Measurements from ENCODE around the gene TAP2. TPM values are rescaled to one million over a fixed set of nuclear protein-coding genes. Genes with fewer than 3 reads are reported as not detected.

Gene TAP2
- total RNA-seq, 2 experiments from 2014 or later, result 96.4 to 108 TPM

- Histone ChIP-seq H2AFZ (ENCODE audit: low read length) (no peak overlapping the region), H3K4me3 (ENCODE audit: low read depth, low read length, poor library complexity, severe bottlenecking) (no peak overlapping the region), H3K27ac (ENCODE audit: low read depth, low read length, poor library complexity, severe bottlenecking) (no peak overlapping the region), H3K9me2 (ENCODE audit: insufficient read depth, low read length) (no peaks in the 10 kb centered on the region), H3K36me3 (ENCODE audit: insufficient read depth, low read length) (peaks cover 54% of the 10 kb centered on the region), H3K9me3 (ENCODE audit: low read length) (no peaks in the 10 kb centered on the region), H3K4me1 (ENCODE audit: insufficient read depth, low read length, poor library complexity, severe bottlenecking) (peaks cover 1% of the 10 kb centered on the region), H3K4me2 (ENCODE audit: low read length) (no peak overlapping the region), H3K79me2 (ENCODE audit: insufficient read depth, low read depth, low read length) (no peaks in the 10 kb centered on the region), H4K20me1 (ENCODE audit: insufficient read depth, low read length) (no peaks in the 10 kb centered on the region)
- TF ChIP-seq CTCF (conservative IDR thresholded peaks at IDR 0.05; ENCODE audit: low read length), result no peak
- TF ChIP-seq EZH2phosphoT487 (IDR thresholded peaks at IDR 0.05; ENCODE audit: borderline replicate concordance, low read depth, low read length), result no peak
- DNase-seq (ENCODE audit: low spot score), result no peak
- ChIA-PET CTCF (ENCODE audit: unreplicated experiment) (interaction anchor here (1.7 kb wide), 1 partner anchor 11 kb away, joined by 9 read pairs; the partner anchor contains the start of gene TAP2), POLR2A (interaction anchor here (0.7 to 1.0 kb wide), 3 partner anchors 9 to 126 kb away, joined by 3 read pairs; partner anchors contain the start of gene HLA-DMA)
- intact Hi-C loops (cut with micrococcal nuclease; ENCODE audit: unreplicated experiment), result no loop called here
- no TSS peak for BruUV-seq (replicated peaks)
These were observed 11.5 kb downstream of the TAP2 start for GRCh38 chr6:32827025-32827424.

- Histone ChIP-seq H3K9me3 (ENCODE audit: low read length) (no peaks in the 10 kb centered on the region), H3K79me2 (ENCODE audit: insufficient read depth, low read depth, low read length) (no peaks in the 10 kb centered on the region), H3K4me2 (ENCODE audit: low read length) (no peak overlapping the region), H3K4me3 (ENCODE audit: low read depth, low read length, poor library complexity, severe bottlenecking) (no peak overlapping the region), H3K36me3 (ENCODE audit: insufficient read depth, low read length) (peaks cover 43% of the 10 kb centered on the region), H4K20me1 (ENCODE audit: insufficient read depth, low read length) (no peaks in the 10 kb centered on the region), H2AFZ (ENCODE audit: low read length) (no peak overlapping the region), H3K9me2 (ENCODE audit: insufficient read depth, low read length) (no peaks in the 10 kb centered on the region), H3K4me1 (ENCODE audit: insufficient read depth, low read length, poor library complexity, severe bottlenecking) (peaks cover 12% of the 10 kb centered on the region), H3K27ac (ENCODE audit: low read depth, low read length, poor library complexity, severe bottlenecking) (no peak overlapping the region)
- TF ChIP-seq CTCF (conservative IDR thresholded peaks at IDR 0.05; ENCODE audit: low read length), result peak; percentile 73
- no peak for TF ChIP-seq EZH2phosphoT487 (IDR thresholded peaks at IDR 0.05; ENCODE audit: borderline replicate concordance, low read depth, low read length)
- ChIA-PET POLR2A (interaction anchor here (0.8 to 1.4 kb wide), 3 partner anchors 12 to 34 kb away, joined by 4 to 5 read pairs (median 4); partner anchors contain the start of gene TAP2), CTCF (ENCODE audit: unreplicated experiment) (interaction anchor here (0.8 to 1.0 kb wide), 2 partner anchors 12 to 42 kb away, joined by 3 to 4 read pairs; partner anchors contain the start of gene TAP2)
- no TSS peak for BruUV-seq (replicated peaks)
- intact Hi-C loops (cut with micrococcal nuclease; ENCODE audit: unreplicated experiment), result no loop called here
- DNase-seq (ENCODE audit: low spot score), result no peak
These were observed 12.6 kb downstream of the TAP2 start for GRCh38 chr6:32825966-32826365.

GRCh38 chr6:32819729-32820128, 18.8 kb downstream of the TAP2 start:
- intact Hi-C loops (cut with micrococcal nuclease; ENCODE audit: unreplicated experiment), result no loop called here
- CTCF ChIA-PET (ENCODE audit: unreplicated experiment), result no interaction called here
- H3K27ac ChIP-seq (ENCODE audit: low read depth, low read length, poor library complexity, severe bottlenecking), result no peak overlapping the region
- peak overlapping the region; percentile 6; the same call in 1 of the 2 replicates for H3K4me2 ChIP-seq (ENCODE audit: low read length)
- no peaks in the 10 kb centered on the region for H3K9me3 ChIP-seq (ENCODE audit: low read length)
- TF ChIP-seq CTCF (conservative IDR thresholded peaks at IDR 0.05; ENCODE audit: low read length) (no peak), EZH2phosphoT487 (IDR thresholded peaks at IDR 0.05; ENCODE audit: borderline replicate concordance, low read depth, low read length) (no peak)
- no peak for DNase-seq (ENCODE audit: low spot score)
- H4K20me1 ChIP-seq (ENCODE audit: insufficient read depth, low read length), result no peaks in the 10 kb centered on the region
- POLR2A ChIA-PET, result interaction anchor here (0.6 to 2.5 kb wide), 3 partner anchors 10 to 19 kb away, joined by 3 to 11 read pairs (median 4); partner anchors contain the start of gene TAP2
- no peak overlapping the region for H3K4me3 ChIP-seq (ENCODE audit: low read depth, low read length, poor library complexity, severe bottlenecking)
- no TSS peak for BruUV-seq (replicated peaks)
- no peaks in the 10 kb centered on the region for H3K9me2 ChIP-seq (ENCODE audit: insufficient read depth, low read length)
- peaks cover 71% of the 10 kb centered on the region for H3K4me1 ChIP-seq (ENCODE audit: insufficient read depth, low read length, poor library complexity, severe bottlenecking)
- H2AFZ ChIP-seq (ENCODE audit: low read length), result no peak overlapping the region
- peaks cover 4% of the 10 kb centered on the region; the same call in 1 of the 2 replicates for H3K36me3 ChIP-seq (ENCODE audit: insufficient read depth, low read length)
- peaks cover 2% of the 10 kb centered on the region; the same call in 1 of the 2 replicates for H3K79me2 ChIP-seq (ENCODE audit: insufficient read depth, low read depth, low read length)
